Hindlimb muscle (tissue), 1 donor: ENCODE data around the gene ABCG1. TPM values are rescaled to one million over a fixed set of nuclear protein-coding genes. Genes with fewer than 3 reads are reported as not detected.

Experiments used
- DNase-seq: peaks from one replicate; pipeline ENCODE4 v3.0.0-alpha.2; 2013
- polyA plus RNA-seq: library from polyadenylated mRNA; unstranded; fragments of 120-200 nt; gene quantifications from one replicate; pipeline ENCODE4 v1.2.1, GENCODE V29; 2013; ENCODE audit not compliant: insufficient read length

The ABCG1 gene
- polyA plus RNA-seq, 1 donor: 9.8 TPM

GRCh38 chr21:42214921-42215320 is 4.0 kb upstream of the ABCG1 start:
- no peak for DNase-seq

- no peak for DNase-seq
These were observed 2.8 kb upstream of the ABCG1 start for GRCh38 chr21:42215942-42216725.

- no peak for DNase-seq
These were observed 2.0 kb upstream of the ABCG1 start for GRCh38 chr21:42216726-42217572.

DNA sequence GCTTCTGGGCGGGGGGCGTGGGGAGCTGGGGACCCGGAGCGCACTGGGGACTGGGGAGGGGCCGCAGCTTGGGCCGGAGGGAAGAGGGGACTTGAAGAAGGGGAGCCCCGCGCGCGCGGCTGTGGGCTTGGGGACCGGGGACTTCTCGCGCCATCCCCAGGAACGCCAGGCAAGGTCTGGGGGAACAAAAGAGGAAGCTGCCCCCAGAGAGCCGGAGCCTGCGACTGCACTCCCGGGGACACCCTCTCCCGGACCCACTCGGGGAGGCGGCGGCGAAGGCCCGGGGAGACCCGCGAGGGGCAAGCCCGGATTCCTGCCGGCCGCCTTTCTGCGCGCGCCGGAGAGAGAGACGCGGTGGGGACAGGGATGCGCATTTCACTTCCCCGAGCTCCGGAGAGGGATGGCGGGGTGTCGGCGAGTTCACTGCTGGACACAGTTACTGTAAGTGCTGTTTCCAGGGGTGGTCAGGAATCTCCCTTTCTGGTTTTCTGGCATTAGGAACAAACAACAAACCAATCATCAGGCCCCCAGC is 732 bp downstream of the ABCG1 start:
- DNase-seq: no peak

DNA sequence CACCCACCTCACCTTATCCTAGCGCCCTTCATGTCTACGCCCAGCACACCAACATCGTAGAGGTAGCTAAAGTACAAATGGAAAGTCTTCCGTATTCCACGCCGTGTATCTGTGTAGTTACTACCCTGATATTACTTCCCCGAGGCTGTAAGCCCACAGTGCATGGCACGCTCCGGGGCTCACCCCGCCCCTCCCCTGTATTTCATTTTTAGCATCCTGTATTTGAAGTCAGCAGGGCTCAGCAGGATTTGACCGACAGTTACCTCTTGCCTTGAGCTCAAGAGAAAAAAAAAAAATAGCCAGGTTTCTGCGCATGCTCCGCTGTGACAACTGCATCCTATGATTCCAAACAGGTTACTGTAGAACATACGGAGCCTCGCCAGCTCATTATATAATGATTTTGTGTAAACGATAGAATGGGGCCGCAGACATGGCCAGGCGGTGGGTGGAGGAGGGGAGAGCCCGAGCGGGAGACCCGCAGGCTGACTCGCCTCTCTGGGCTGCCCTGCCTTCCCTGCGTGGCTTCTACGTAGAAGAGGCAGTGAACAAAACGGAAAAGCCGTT is 1.3 kb downstream of the ABCG1 start:
- peak; percentile 68 for DNase-seq

- DNase-seq: no peak
These were observed 2.8 kb downstream of the ABCG1 start for GRCh38 chr21:42221581-42222345.

- DNase-seq: no peak
These were observed 3.4 kb downstream of the ABCG1 start for GRCh38 chr21:42222386-42222785.

DNA sequence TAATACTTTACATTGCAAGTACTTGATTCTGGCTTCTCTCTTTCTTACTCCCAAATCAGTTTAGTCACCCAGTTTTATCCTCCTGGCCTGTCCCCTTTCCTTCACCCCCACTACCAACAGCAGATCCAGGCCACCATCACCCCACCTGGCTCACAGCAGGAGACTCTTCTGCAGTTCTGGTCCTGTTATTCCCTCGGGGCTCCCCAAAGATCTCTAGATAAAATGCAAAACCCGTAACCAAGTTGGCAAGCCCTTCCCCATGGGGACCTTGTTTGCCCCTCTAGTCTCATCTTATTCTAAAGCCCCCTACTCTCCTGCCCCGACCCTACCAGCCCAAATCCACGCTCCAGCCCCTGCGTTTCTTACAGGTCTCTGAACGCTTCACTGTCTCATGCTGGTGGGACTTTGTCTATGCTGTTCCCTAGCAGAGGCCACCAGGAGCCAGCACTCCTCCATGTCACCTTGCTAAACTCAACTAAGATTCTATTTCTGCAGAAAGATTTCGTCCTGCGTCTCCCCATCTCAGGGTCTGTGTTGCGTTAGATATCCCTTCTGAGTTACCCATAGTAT is 4.0 kb downstream of the ABCG1 start:
- no peak for DNase-seq

GRCh38 chr21:42223826-42224575 is 5.1 kb downstream of the ABCG1 start:
- no peak for DNase-seq

DNA sequence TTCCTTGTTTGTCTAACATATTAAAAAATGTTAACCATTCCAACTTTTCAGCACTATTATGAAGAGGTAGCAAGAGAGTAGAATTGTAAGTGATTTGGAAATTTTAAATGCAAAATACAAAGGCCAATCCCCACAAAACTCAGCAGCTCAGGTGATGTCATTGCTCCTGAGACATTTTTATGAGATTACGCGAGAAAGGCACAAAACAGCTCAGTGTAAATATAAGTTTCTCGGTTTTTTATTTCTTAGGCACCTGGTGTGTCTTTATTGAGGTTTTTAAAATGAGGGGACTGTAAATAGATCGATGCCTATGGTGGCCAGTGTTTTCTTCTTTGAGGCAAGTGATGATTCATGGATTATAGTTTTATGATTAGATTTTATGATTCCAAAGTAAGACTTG is 6.1 kb downstream of the ABCG1 start:
- no peak for DNase-seq

- no peak for DNase-seq
These were observed 6.7 kb downstream of the ABCG1 start for GRCh38 chr21:42225571-42226155.

DNA sequence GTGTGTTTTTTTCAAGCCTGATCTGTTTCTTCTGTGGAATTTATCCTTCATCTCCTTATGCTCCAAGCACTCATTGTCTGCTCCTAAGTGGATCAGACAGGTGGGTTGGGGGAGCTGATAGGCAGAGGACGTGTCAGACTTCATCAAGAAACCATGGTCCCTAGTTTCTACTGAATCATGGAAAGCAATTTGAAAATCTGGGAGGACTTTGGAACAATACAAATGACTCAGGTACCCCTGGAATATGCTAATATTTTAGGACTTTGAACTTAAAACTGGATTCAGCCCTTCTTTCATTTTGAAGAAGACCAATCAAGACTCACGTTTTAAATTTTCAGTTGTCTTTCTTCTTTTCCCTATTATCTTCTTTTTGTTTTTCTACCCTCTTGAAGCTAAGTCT is 7.7 kb downstream of the ABCG1 start:
- DNase-seq: no peak

DNA sequence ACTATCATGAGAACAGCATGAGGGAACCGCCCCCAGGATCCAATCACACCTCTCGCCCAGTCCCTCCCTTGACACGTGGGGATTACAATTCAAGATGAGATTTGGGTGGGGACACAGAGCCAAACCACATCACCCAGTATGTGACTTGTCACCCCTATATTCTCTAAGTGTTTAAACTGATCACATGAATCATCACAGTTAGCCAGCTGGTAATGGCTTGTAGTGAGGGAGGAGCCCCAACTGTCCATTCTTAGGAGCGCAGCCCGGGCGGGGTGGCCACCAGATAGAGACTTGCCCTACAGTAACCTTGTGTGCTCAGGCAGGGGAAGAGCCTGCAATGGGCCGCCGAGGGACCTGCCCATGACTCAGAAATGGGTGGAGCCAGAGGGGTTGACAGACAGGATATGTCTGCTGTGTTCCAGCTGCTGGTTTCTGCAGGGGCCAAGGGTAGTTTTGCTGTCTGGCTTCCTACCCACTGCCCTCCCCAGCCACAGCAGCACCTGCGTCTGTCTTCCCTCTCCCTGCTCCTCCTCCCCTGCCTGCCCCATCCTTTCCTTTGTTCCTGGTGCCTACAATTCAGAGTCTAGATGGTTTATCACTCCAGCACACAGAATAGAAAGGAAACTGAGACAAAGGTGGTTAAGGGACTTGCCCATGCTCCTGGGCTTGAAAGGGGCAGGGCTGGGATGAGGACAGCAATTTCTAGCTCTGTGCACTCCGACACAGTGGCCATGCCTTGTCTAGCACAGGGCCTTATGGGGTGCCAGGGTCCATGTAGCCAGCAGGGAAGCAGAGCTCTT is 9.2 kb downstream of the ABCG1 start:
- peak; percentile 58 for DNase-seq

GRCh38 chr21:42228709-42229220 is 9.8 kb downstream of the ABCG1 start:
- DNase-seq: no peak

- DNase-seq: no peak
These were observed 10.7 kb downstream of the ABCG1 start for GRCh38 chr21:42229676-42230075.

DNA sequence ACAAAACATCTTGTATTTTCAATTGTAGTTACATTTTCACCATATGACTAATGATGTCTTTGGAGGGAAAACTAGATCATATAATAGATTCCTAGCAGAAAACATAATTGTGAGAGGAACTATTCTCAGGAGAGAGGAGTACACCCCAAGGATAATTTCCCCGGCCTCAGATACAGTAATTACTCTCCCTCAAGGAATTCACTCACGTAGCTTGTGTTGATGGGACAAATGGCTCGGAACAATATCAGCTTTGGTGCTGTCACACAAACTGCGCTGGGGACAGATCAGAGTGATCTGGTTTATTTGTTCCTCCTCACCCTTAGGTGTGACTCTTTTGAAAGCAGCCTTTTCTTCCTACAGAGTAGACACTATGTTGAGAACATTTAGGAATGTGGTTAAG is 11.2 kb downstream of the ABCG1 start:
- no peak for DNase-seq

- DNase-seq: no peak
These were observed 11.7 kb downstream of the ABCG1 start for GRCh38 chr21:42230636-42231035.

- DNase-seq: no peak
These were observed 12.8 kb downstream of the ABCG1 start for GRCh38 chr21:42231756-42232155.

- DNase-seq: no peak
These were observed 13.4 kb downstream of the ABCG1 start for GRCh38 chr21:42232176-42232825.
